Kasumi-1 (cell line): ENCODE measurements around the gene DLD.
"Not testable (repeated sequence)": the region's sequence is repeated elsewhere in the genome, so short reads cannot be mapped to it uniquely, and the experiment has no call there.

Experiments used
- DNase-seq, 2 experiments: peaks; one replicate each; lab custom pipeline; 2025; lab: John Stamatoyannopoulos, UW

Gene DLD, protein sequence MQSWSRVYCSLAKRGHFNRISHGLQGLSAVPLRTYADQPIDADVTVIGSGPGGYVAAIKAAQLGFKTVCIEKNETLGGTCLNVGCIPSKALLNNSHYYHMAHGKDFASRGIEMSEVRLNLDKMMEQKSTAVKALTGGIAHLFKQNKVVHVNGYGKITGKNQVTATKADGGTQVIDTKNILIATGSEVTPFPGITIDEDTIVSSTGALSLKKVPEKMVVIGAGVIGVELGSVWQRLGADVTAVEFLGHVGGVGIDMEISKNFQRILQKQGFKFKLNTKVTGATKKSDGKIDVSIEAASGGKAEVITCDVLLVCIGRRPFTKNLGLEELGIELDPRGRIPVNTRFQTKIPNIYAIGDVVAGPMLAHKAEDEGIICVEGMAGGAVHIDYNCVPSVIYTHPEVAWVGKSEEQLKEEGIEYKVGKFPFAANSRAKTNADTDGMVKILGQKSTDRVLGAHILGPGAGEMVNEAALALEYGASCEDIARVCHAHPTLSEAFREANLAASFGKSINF

GRCh38 chr7:107890962-107891635 is at the start of gene DLD:
Gene DLD (plus strand): TSS chr7:107891183. CDS start chr7:107891251, 68 bp downstream.
- peak; percentile 90 to 92 for DNase-seq

DNA sequence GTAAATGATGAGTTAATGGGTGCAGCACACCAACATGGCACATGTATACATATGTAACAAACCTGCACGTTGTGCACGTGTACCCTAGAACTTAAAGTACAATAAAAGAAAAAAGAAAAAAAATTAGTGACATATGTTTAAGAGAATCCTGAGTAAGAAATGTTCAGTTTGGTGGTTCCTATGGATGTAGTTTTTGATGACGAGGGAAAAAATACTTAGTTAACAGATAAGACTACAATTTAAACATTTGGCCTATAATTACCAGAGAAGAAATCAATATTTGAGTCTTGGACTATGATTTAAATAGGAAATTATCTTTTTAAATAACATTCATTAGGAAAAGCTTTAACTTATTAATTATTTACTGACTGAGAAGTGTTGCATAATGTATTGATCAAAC is 48.8 kb upstream of the DLD start:
- DNase-seq: no peak

GRCh38 chr7:107843184-107843583 is 47.8 kb upstream of the DLD start:
- no peak for DNase-seq

- DNase-seq: peak; percentile 70 to 72
These were observed 44.7 kb upstream of the DLD start for GRCh38 chr7:107846324-107846723.

DNA sequence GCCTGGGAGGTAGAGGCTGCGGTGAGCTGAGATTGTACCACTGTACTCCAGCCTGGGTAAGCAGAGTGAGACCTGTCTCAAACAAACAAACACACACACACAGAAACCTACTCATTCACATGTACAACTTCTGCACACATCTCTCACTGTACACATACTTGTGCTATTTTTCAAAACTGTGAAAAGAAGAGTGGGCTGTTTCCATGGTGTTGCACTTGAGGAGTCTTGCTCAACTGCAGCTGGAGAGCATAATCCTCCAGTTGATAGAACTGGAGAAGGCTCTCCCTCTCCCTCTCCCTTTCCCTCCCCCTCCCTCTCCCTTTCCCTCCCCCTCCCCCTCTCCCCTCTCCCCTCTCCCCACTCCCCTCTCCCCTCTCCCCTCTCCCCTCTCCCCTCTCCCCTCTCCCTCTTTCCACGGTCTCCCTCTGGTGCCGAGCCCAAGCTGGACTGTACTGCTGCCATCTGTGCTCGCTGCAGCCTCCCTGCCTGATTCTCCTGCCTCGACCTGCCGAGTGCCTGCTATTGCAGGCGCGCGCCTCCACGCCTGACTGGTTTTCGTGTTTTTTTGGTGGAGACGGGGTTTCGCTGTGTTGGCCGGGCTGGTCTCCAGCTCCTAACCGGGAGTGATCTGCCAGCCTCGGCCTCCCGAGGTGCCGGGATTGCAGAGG is 43.7 kb upstream of the DLD start:
- no peak for DNase-seq

DNA sequence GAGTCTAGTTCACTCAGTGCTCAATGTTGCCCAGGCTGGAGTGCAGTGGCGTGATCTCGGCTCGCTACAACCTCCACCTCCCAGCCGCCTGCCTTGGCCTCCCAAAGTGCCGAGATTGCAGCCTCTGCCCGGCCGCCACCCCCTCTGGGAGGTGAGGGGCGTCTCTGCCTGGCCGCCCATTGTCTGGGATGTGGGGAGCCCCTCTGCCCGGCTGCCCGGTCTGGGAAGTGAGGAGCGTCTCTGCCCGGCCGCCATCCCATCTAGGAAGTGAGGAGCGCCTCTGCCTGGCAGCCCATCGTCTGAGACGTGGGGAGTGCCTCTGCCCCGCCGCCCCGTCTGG is 43.2 kb upstream of the DLD start:
- DNase-seq: not testable (repeated sequence)

- DNase-seq: not testable (repeated sequence)
These were observed 42.8 kb upstream of the DLD start for GRCh38 chr7:107848211-107848610.

DNA sequence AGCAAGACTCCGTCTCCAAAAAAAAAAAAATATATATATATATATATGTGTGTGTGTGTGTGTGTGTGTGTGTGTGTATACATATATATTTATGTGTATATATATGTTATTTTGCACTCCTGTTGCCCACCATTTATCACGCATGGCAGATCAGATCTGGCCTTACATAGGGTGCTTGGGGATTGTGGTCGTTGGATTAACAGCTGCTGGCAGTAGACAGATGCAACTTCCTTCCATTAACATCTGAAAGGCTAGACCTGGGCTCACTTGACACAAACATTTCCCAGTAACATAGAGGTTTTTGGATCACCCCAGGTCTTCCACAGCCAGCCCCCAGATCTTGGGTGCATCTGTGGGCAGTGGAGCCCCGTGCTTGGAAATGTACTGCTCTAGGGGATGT is 40.8 kb upstream of the DLD start:
- DNase-seq: no peak

DNA sequence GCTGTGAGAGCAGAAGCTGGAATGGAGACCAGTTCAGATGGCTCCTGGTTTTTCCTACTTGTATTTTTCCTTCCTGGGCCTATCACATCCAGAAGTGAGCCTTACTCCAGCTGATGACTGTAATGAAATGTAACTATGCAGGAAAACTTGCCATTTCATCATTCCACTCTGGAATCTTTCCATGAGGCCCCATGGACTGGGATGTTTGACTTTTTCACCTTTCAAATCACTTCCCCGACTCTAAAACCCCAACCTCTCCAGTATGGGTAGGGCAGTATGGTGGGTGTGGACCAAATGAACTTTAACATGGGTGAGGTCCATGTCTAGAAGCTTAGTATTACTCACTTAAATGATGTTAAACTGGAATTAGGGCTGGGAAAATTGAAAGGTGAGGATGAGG is 40.3 kb upstream of the DLD start:
- DNase-seq: no peak

GRCh38 chr7:107854454-107854853 is 36.5 kb upstream of the DLD start:
- DNase-seq: no peak

- no peak for DNase-seq
These were observed 36.0 kb upstream of the DLD start for GRCh38 chr7:107854989-107855388.

- peak; percentile 42 to 45 for DNase-seq
These were observed 34.0 kb upstream of the DLD start for GRCh38 chr7:107856806-107857540.

GRCh38 chr7:107857541-107857912 is 33.5 kb upstream of the DLD start:
- DNase-seq: no peak

DNA sequence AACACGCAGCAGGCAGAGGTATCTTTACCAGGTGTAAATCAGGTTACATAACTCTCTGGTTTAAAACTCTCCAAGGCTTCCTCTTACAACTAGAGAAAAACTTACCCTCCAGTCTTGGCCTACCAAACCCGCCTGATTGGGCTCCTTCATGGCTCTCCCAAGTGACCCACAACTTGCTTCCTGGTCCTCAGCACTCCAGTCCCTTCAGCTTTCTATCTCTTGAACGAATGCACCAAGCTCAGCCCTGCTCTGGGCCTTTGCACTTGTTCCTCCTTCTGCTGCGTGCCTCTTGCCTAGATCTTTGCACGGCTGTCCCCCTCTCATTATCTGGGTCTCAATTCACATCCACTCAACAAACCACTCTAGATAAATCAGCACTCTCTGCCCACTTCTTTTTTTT is 32.7 kb upstream of the DLD start:
- no peak for DNase-seq

- no peak for DNase-seq
These were observed 30.6 kb upstream of the DLD start for GRCh38 chr7:107860279-107860961.

DNA sequence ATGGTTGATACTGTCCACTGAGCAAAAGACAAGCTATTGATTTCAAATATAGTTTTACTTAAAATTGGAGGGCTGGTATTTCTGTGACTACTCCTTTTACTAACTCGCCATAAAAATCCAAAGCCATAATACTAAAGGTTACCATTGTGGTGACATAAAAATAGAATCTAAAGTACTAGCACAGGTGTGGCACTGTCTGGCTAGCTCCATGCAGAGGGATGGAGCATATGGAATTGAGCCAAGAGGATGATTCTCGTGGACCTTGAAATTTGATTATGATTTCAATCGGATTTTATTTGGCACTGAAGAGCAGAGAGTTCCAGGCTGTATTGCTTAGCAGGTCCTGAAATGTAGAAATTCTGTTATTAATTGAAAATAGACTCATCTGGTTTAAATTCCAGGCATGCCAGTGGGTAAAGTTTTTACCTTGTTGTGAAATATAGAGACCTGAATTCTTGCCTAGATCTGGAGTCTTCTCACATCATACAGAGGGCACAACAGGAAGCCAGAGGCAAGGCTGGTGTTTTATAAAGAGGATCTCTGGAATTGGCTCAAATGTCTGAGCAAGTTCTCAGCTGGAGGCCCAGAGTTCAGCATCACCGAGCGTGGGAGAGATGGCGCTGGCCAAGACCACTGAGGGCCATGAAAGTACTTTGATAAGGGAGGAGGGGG is 29.9 kb upstream of the DLD start:
- DNase-seq: no peak

- DNase-seq: no peak
These were observed 24.8 kb upstream of the DLD start for GRCh38 chr7:107865956-107866775.

DNA sequence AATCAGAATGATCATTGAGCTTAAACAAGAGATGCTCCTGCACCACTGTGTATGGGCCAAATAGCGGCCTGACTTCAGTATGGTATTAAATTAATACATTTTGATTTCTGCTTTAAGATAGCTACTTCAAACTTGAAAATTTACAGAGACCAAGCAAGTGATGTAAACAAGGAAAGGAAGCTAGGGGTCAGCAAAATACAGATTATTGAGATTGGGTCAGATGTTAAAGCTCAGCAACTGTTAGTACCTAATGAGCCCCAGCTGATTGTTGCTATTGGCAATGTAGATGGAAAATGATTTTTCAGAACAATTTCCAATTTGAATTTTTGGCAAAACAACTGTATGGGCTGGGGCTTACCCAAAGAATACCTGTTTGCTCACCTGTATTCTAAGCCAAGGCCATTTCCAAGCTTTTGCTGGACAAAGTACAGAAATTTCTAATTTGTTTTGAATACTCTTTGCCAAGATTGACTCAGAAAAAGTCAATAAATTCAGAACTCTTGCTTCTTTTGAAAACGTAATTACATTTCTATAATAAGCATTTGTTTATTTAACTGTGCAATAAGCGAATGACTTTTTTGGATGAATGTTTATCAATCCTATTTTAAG is 23.0 kb upstream of the DLD start:
- no peak for DNase-seq

DNA sequence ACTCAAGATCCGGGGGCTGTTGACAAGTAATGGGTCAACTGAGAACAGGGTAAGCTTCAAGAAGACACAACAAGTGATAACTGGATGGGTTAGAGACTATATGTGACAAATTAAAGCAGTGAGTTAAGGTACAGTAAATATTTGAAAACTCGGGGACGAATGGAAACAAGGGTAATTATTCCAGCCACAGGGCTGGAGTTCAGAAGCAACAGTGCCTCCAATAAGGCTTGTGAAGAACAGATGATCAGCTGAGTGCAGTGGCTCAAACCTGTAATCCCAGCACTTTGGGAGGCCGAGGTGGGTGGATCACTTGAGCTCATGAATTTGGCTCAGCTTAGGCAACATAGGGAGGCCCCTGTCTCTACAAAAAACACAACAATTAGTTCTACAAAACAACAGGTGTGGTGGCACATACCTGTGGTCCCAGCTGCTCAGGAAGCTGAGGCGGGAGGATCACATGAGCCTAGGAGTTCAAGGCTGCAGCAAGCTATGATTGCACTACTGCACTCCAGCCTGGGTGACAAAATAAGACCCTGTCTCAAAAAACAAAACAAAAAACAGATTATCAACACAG is 20.5 kb upstream of the DLD start:
- DNase-seq: no peak
